GM21390 (cell line): ENCODE results near the gene SOX8.
"Not testable (repeated sequence)": the region's sequence is repeated elsewhere in the genome, so short reads cannot be mapped to it uniquely, and the experiment has no call there.

Experiments
- ATAC-seq: cut with Tn5 transposase; IDR thresholded peaks from one replicate; pipeline ENCODE4 v1.9.1; 2021; ENCODE audit not compliant: unreplicated experiment

The SOX8 gene

DNA sequence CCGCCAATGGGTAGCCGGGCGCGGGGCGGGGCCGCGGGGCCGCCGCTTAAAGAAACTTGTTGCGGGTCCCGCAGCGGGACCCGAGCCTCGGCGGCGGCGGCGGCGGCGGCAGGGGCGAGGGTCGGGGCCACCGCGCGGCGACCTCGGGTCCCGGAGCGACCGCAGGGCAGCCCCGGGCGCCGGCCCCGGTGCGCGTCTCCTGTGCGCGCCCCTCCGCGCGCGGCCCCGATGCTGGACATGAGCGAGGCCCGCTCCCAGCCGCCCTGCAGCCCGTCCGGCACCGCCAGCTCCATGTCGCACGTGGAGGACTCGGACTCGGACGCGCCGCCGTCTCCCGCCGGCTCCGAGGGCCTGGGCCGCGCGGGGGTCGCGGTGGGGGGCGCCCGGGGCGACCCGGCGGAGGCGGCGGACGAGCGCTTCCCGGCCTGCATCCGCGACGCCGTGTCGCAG, at the start of gene SOX8:
SOX8 (plus strand) TSS at position 76 of the 450 bp plus-strand sequence; CDS start at position 229, 153 bp downstream.
- no peak for ATAC-seq

DNA sequence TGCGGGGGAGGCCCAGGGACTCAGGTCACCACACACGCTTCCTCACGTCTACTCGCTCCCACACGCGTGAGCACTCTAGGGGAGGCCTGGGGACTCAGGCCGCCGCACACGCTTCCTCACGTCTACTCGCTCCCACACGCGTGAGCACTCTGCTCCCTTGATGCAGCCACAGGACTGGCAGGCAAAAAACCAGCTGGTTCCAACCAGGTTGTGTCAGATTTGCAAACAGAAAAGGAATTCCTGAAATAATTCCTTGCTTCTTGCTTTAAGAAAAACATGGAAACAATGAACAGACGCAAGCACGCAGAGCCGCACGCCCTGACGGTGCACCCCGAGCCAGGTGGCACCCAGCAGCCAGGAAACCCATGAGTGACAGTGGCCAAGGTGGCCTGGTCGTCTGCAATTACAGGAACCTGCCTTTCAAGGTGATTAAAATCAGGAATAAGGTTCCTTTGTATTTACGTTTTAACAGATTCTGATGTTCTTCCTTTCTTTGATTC, 48.7 kb upstream of the SOX8 start:
- ATAC-seq: no peak

DNA sequence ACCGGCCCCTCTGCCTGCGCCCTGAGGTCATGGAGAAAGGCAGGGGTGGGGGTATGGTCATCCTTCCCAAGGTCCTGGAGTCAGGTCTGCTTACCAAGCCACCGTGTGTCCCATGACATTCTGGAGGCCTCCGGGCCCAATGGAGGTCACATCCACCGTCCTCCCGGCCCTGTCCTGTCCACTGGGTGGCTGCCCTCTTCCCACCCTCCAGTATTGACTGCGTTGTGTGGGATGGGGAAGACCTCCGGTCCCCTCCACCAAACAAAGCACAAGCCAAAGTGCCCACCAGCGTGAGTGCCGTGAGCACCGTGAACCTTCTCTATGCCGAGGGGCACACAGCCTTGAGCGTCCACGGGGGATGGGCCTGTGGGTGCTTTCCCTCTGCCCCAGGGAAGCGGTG, 48.0 kb upstream of the SOX8 start:
- no peak for ATAC-seq

DNA sequence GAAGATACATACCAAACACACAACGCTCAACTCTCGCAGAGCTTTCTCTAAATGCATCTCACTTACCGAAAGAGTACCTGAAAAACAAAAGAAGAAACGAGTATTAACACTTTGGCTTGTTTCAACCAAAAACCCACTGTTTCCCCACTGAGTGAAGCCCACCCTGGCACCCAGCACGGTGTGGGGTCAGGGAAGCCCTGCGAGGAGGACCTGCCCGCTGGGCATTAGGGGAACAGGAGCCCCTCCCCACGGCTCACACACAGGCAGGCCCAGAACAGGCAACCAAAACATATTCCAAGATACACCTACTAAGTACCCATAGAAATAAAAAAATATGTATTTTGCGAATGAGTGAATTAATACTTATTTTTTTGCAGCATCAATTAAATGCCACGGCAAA, 47.4 kb upstream of the SOX8 start:
- no peak for ATAC-seq

DNA sequence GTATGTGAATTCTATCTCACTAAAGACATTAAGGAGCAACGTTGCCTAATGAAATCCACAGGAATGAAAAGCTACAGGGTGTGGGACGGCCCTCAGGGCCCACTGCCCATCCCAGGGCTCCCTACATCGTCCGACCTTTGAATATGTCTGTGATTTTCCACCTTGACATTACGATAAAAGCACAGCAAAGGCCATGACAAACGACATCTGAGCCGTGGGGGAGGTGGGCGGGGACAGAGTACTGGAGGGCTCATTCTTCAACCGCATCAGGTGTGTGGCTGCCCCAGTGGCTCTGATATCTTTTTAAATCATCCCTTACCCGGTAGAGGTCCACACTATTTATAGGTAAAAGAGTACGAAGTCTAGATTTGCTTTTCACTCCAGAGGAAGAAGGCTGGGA, 45.9 kb upstream of the SOX8 start:
- no peak for ATAC-seq

DNA sequence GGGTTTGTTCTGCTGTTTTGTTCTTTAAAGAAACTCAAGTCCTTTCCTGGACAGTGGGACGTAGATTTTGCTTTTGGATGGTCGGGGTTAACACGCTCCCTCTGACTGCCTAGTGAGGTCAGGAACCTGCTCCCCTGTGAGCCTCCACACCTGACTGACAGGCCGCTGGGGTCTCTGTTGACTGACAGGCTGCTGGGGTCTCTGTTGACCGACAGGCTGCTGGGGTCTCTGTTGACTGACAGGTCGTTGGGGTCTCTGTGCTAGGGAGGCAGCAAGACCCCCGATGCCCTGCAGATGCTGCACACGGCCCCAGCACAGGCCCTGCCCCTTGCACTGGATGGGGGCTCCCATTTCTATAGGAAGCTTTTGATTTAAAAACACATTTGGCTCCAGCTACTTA, 44.3 kb upstream of the SOX8 start:
- ATAC-seq: no peak

DNA sequence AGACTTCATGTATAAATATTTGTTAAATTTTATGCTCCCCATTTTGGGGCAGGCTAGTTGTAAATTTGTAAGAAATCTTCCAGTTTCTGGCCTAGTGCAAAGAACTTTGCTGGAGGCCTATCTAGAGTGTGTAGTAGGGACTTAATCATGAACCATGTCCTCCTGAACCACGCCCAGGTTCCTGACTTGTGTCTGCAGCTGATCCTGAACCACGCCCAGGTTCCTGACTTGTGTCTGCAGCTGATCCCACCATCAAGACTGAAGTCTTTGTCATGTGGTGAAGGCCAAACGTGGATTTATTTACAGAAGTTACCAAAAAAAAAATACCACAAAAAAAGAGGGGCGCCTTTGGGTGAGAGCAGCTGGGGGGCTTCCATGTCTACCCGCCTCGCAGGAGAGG, 43.8 kb upstream of the SOX8 start:
- no peak for ATAC-seq

DNA sequence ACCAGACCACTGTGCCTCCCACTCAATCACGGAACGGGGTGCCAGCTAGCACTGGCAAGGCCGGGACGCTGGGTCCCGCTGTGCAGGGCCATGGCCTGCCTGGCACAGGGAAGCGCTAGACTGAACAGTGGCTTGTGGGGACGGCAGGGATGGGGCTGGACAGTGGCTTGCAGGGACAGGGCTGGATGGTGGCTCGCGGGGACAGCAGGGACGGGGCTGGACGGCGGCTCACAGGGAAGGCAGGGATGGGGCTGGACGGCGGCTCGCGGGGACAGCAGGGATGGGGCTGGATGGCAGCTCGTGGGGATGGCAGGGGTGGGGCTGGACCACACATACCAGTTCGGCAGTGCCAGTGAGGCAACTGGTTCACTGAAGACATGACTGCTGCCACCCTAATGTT, 43.4 kb upstream of the SOX8 start:
- no peak for ATAC-seq

DNA sequence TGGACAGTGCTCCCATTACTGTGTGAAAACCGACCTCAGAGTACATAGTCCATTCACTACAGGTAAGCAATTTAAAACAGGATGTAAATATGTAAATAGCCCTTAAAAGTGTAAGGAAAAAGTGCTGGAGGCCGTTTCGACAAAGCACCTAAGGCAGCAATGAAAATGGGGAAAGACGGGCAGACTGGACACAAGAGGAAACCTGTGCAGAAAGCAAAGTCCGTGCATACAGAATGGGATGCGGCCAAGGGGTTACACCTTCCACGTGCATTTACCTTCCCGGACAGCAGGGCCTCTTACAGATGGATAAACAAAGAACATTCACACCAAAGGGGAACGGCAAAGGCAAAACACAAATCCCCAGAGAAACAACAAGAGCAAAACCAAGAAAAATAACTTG, 42.8 kb upstream of the SOX8 start:
- ATAC-seq: no peak

DNA sequence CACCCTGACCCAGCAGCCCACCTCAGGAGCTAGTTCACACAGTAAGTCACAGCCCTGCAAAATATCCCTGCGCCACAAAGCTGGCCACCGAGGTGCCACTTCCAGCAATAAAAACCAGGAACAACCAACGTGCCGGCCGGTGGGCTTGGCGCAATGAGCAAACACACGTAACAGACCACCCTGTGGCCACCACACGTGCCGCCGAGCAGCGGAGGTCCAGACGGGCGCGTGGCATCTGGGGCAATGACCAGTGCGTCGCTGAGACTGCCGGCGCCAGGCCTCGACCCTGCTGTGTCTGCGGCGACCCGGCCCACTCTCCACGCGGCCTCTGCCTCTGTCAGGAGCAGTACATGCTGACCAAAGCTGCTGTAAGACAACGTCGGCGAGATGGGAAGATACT, 42.3 kb upstream of the SOX8 start:
- ATAC-seq: no peak

DNA sequence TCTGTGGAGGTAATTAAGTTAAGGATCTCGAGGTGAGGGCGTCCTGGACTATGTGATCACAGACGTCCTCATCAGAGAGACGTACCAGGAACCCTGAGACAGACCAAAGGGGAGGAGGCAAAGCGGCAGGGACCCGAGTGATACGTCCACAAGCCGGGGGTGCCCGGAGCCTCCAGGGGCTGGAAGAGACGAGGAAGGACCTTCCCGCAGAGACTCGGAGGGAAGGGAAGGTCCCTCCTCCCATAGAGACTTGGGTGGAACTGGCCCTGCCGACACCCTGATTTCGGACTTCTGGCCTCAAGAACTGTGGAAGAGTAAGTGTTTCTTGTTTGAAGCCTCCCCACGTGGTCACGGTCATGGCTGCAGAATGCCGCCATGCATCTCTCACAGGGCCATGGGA, 41.6 kb upstream of the SOX8 start:
- ATAC-seq: no peak

DNA sequence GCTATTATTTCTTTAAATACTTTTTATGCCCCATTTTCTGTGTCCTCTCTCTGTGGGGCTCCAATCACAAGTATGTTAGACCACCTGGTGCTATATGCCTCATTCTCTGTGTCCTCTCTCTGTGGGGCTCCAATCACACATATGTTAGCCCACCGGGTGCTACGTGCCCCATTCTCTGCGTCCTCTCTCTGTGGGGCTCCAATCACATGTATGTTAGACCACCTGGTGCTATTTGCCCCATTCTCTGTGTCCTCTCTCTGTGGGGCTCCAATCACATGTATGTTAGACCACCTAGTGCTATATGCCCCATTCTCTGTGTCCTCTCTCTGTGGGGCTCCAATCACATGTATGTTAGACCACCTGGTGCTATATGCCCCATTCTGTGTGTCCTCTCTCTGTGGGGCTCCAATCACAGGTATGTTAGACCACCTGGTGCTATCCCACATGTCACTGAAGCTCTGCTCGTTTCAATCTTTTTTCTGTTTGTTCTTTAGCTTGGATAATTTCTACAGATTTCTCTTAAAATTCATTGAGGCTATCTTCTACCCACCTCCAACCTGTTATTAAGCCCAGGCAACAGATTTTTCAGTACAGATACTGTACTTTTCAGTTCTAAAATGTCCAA, 39.0 kb upstream of the SOX8 start:
- no peak for ATAC-seq

DNA sequence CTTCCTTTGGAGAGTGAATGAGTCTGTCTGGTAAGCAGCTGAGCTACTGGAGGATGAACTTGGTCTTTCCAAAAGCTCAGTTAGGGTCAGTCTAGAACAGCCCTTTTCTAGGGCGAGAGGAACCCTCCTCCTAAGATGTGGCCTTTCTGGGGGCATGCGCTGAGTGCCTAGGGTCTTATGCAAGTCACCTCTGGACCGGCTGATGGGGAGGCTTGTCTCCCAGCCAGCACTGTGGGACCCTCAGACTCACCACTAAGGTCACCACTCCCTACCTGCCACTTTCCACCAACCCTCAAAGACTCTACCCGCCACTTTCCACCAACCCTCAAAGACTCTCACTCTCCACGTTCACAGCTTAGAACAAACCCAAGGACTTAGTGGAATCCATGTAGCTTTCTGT, 37.6 kb upstream of the SOX8 start:
- no peak for ATAC-seq

DNA sequence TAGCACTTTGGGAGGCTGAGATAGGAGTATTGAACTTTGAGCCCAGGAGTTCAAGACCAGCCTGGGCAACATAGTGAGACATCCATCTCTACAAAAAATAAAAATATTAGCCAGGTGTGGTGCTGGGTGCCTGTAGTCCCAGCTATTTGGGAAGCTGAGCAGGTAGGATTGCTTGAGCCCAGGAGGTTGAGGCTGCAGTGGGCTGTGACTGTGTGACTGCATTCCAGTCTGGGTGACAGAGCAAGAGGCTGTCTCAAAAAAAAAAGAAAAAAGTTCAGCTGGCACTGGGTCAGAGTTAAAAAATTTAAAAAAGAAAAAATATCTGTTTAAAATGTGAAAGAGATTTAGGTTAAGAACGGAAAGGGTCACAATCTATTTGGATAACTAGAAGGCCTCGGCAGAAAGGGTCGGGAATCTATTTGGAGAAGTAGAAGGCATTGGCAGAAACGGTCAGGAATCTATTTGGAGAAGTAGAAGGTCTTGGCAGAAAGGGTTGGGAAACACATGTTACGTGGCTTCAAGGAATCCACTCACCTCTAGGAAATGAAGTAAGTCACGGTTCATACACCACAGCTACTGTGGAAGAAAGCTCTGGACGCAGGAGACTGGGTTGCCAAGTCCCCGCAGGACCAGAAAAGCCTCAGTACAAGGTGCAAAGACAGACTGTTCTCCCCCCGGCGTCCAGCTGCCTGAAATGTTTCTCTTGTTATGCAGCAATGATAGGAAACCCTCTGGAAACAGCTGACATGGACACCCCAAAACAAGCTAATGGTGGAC, 36.1 kb upstream of the SOX8 start:
- ATAC-seq: no peak

DNA sequence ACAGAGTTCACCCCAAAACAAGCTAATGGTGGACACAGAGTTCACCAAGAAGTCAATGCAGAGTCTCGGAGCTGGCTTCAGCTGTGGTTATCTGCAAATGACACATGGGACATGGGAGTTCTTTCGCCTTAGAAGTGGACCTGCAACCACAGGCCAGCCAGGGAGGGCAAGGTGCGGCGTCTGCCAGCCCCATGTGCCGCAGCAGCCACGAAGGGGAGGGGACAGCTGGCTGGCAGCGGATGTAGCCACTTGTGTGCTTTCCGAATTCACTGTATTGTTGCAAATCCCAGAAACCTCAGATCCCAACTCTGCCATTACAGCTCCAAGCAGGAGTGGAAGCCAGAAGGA, 35.5 kb upstream of the SOX8 start:
- ATAC-seq: no peak

DNA sequence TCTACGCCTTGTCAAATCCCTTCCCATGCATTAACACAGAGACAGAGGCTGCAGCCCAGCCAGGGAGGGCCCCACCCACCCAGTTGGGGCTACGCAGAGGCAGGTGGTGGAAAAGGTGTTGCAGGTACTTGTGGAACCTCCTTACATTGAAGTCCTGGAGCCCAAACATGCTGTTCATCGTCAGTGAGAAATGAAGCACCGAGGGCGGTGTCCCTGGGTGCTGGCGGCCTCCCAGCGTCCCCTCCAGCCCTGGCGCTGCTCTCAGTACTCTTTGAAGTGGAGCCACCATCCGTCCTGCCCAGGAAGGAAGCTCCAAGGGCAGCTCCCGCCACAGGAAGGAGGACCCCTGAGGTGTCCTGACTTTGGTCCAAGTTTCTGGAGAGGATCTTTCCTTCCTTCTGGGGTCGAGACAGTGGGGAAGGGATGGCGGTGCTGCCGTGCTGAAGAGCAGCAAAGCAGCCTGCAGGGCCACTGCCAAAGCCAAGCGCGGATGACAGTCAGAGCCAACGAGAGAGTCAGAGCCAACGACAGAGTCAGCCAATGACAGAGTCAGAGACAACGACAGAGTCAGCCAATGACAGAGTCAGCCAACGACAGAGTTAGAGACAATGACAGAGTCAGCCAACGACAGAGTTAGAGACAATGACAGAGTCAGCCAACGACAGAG, 34.2 kb upstream of the SOX8 start:
- ATAC-seq: no peak

DNA sequence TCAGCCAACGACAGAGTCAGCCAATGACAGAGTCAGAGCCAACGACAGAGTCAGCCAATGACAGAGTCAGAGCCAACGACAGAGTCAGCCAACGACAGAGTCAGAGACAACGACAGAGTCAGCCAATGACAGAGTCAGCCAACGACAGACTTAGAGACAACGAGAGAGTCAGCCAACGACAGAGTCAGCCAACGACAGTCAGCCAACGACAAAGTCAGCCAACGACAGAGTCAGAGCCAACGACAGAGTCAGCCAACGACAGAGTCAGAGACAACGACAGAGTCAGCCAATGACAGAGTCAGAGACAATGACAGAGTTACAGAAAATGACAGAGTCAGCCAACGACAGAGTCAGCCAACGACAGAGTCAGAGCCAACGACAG, 33.7 kb upstream of the SOX8 start:
- ATAC-seq: not testable (repeated sequence)

DNA sequence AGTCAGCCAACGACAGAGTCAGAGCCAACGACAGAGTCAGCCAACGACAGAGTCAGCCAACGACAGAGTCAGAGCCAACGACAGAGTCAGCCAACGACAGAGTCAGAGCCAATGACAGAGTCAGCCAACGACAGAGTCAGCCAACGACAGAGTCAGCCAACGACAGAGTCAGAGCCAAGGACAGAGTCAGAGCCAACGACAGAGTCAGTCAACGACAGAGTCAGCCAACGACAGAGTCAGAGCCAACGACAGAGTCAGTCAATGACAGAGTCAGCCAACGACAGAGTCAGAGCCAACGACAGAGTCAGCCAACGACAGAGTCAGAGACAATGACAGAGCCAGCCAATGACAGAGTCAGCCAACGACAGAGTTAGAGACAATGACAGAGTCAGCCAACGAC, 32.8 kb upstream of the SOX8 start:
- ATAC-seq: not testable (repeated sequence)

DNA sequence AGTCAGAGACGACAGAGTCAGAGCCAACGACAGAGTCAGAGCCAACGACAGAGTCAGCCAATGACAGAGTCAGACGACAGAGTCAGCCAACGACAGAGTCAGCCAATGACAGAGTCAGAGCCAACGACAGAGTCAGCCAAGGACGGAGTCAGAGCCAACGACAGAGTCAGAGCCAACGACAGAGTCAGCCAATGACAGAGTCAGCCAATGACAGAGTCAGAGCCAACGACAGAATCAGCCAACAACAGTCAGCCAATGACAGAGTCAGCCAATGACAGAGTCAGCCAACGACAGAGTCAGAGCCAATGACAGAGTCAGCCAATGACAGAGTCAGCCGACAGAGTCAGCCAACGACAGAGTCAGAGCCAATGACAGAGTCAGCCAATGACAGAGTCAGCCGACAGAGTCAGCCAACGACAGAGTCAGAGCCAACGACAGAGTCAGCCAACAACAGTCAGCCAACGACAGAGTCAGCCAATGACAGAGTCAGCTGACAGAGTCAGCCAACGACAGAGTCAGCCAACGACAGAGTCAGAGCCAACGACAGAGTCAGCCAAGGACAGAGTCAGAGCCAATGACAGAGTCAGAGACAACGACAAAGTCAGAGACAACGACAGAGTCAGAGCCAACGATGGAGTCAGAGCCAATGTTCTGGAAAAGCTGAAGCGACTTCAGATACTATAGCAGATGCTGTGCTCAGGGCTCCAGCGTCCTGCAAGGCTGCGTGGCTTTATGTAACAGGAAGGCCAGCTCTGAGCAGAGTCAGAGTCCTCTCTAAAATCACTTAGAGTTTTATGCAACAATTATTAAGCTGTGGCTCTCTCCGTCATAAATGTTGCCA, 30.6 kb upstream of the SOX8 start:
- ATAC-seq: not testable (repeated sequence)

DNA sequence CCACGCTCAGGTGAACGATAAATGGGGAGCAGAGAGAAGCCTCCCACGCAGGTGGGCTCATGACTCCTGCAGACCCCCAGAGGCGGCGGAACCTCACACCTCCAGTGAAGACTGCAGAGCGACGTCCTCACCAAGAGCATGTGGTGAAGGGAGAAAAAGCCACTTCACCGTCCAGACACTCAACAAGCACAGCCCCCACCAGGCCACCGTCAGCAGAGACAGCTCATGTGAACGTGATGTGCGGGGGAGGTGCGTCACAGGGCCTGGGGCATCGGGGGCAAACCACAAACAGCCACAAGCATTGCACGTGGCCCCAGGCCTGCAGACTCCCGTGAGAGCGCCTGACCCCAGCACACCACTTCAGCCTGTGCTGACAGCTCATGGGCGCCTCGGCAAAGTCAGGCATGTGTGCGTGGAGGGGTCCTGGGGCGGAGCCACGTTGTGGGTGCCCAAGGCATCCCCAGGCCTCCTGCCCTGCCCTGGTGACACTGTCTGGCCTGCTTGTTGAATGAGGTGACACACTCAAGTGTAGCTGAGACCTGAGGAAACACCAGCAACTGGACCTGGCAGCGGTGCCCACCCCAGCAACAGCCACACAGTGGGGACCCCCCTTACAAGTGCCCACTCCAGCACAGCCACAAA, 29.8 kb upstream of the SOX8 start:
- no peak for ATAC-seq

DNA sequence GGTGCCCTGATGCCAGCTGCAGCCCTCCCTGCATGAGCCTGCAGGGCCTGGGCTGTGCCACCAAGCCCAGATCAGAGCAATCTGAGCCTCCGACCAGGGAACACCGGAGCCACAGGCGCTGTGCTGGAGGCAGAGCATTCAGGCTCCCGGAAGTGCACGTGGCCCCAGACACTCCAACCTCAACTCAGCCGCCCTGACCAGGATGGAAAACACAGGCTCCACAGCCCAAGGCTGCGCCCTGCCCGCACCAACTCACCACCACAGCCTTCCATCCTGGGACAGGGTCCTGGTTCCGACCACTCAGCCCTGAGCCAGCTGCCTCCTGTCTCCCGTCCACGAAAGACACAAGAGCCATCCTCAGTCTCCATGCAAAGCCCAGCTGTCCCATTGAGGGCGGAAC, 29.2 kb upstream of the SOX8 start:
- no peak for ATAC-seq
